ENCODE data around the gene CYP19A1.

Gene CYP19A1

DNA sequence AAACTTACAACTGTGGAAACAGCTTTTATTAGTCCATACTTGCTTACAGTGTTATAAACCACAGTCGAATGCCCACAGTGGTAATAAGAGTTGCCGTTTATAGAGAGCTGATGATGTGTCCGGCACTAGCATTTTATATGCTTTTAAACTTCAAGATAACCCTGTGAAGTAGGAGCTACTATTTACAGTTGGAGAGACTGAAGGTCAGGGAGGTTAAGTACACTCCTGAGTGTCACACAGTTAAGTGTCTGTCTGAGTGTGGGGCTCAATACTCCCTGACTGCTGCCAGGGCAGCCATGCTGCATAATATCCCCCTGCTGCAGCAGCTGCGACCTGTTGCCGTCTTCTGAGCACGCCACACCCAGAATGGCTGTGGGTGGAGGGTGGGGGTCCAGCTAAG is 153.8 kb downstream of the CYP19A1 start:
- TF ChIP-seq, protein P1, sequence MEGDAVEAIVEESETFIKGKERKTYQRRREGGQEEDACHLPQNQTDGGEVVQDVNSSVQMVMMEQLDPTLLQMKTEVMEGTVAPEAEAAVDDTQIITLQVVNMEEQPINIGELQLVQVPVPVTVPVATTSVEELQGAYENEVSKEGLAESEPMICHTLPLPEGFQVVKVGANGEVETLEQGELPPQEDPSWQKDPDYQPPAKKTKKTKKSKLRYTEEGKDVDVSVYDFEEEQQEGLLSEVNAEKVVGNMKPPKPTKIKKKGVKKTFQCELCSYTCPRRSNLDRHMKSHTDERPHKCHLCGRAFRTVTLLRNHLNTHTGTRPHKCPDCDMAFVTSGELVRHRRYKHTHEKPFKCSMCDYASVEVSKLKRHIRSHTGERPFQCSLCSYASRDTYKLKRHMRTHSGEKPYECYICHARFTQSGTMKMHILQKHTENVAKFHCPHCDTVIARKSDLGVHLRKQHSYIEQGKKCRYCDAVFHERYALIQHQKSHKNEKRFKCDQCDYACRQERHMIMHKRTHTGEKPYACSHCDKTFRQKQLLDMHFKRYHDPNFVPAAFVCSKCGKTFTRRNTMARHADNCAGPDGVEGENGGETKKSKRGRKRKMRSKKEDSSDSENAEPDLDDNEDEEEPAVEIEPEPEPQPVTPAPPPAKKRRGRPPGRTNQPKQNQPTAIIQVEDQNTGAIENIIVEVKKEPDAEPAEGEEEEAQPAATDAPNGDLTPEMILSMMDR (IDR thresholded peaks at IDR 0.05; ENCODE audit: low read depth, low read length), result no peak
- H3K4me3 ChIP-seq (ENCODE audit: low read depth, low read length), result no peak overlapping the region

DNA sequence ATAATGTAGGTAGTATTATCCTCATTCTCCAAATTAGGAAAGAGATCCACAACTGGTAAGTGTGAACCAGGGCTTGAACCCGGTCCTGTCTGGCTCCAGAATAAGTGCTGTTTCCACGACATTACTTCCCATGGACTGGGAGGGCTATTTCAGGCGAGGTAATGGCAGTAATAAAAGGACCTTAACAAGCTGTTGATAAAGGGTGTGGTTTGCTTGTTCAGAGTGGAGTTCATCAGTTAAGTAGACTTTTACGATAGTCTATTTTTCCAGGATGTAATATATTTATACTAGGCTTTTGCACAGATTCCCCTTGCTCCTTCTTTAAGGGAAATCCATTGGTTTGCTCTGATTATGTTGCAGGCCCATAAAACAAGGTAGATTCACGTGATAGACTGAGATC is 155.3 kb downstream of the CYP19A1 start:
- no peak overlapping the region for H3K4me3 ChIP-seq (ENCODE audit: low read depth, low read length)
- TF ChIP-seq, protein P1 (IDR thresholded peaks at IDR 0.05; ENCODE audit: low read depth, low read length), result no peak

DNA sequence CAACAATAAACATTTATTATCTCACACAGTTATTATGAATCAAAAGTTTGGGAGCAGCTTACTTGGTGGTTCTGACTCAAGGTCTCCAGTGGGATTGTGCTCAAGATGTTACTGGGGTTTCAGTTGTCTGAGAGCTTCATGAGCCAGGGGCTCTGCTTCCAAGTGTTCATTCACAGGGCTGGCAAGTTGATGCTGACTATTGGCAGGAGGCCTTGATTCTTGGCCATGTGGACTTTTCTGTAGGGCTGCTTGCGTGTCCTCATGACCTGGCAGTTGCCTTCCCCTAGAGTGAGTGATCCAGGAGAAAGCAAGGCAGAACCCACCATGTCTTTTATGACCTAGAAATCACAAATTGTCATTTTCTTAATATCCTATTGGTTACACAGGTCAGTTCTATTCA is 156.5 kb downstream of the CYP19A1 start:
- no peak overlapping the region for H3K4me3 ChIP-seq (ENCODE audit: low read depth, low read length)
- TF ChIP-seq, protein P1 (IDR thresholded peaks at IDR 0.05; ENCODE audit: low read depth, low read length), result no peak

DNA sequence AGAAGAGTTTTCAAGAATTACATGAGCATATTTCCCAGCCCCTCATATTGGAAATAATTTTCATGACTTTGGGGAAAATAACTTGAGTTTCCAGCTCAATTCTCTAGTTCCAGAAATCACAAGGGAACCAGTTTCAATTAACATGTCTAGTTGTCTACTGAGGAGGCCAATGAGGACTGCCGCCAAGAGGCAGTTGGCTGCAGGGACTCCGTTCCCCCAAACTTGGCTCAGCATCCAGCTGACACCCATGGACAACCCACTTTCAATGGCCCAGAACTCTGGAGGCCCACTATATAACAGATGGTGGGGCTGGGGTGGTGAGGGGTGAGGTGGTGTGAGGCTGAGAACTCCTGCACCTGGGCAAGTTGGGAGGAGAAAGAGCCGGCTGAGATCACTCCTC is 157.2 kb downstream of the CYP19A1 start:
- no peak overlapping the region for H3K4me3 ChIP-seq (ENCODE audit: low read depth, low read length)
- TF ChIP-seq, protein P1 (IDR thresholded peaks at IDR 0.05; ENCODE audit: low read depth, low read length), result no peak

DNA sequence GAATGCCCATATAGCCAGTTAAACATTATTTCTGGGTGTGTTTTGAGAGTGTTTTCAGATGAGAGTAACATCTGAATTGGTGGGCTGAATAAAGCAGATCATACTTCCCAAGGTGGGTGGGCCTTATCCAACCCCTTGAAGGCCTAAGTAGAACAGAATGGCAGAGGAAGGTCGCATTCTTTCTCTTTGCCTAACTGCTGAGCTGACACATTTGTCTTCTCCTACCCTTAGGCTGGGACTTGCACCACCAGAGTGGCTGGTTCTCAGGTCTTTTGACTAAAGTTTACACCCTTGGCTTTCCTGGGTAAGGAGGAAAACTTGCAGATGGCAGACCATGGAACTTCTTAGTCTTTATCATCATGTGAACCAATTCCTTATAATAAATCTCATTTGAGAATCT is 157.9 kb downstream of the CYP19A1 start:
- no peak overlapping the region for H3K4me3 ChIP-seq (ENCODE audit: low read depth, low read length)
- TF ChIP-seq, protein P1 (IDR thresholded peaks at IDR 0.05; ENCODE audit: low read depth, low read length), result no peak

DNA sequence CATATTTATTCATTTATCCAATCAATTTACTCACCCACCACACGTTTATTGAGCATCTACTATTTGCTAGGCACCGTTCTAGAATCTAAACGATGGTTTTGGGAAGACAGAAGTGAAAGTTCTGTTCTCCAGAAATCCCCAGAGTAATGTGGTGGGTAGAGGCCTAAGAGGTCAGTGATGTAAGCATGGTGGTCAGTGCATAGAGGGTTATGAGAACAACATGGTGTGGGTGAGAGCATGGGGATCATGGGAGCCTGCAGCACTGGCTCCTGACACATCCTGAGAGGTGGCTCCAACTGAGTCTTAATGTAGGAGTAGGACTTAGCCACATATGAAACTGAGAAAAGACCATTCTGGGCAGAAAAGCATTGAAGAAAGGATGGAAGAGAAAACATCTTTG is 158.4 kb downstream of the CYP19A1 start:
- TF ChIP-seq, protein P1 (IDR thresholded peaks at IDR 0.05; ENCODE audit: low read depth, low read length), result no peak
- H3K4me3 ChIP-seq (ENCODE audit: low read depth, low read length), result no peak overlapping the region

DNA sequence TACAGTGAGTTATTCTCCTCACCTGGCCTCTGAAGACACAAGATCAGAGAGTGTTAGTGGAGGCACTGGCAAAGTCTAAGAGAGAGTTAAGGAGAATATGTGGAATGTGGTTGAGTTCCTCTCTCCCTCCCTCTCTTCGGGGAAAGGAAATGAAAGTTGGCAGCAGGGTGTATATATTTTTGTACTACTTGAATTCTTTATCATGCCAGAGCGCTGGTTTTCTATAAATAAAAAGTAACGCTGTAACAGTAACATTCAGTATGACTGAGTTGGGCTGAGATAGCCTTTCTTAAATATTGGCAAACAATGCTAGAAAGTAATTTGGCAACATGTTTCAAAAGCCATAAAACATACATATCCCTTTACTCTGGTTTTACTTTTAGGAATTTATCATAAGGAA is 166.2 kb downstream of the CYP19A1 start:
- no peak overlapping the region for H3K4me3 ChIP-seq (ENCODE audit: low read depth, low read length)
- TF ChIP-seq, protein P1 (IDR thresholded peaks at IDR 0.05; ENCODE audit: low read depth, low read length), result no peak
